Measurements from ENCODE around the gene ABHD6.

DNA sequence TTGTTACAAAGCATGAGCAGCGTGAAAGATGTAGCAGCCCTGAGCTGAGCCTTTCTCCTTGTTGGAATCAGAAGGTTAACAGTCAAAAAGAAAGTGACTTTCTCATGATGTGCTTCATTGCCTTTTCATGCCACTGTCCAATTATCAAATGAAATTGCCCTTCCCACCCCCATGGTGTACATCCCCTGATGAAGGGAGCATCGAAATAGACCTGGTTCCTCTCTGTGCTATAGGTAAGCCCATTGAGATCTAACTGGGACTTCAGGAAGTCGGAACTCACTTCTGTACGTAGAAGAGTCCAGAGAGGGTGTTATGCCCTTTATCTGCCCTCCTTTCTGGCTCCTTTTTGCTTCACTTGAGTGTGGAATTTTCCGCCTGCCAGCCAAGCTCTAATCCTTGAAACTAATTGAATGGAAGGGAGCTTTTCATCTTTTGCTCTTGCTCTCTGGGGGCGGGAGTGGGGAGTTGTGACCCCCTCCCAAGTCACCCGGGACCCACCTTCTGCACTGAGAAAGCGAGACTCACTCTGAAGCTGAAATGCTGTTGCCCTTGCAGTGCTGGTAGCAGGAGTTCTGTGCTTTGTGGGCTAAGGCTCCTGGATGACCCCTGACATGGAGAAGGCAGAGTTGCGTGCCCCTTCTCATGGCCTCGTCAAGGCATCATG lies 20.9 kb downstream of the ABHD6 start:
- TF ChIP-seq CTCF (IDR thresholded peaks at IDR 0.05): no peak
- TF ChIP-seq POLR2A (IDR thresholded peaks at IDR 0.05): no peak
- TF ChIP-seq EP300 (IDR thresholded peaks at IDR 0.05): no peak
